Hematopoietic multipotent progenitor cell treated with erythropoietin and hydrocortisone succinate and interleukin-3 and kit ligand, for 4 days (in vitro differentiated cells): ENCODE results near the gene FA2H.
A peak's percentile ranks its signal among the peaks of the same experiment; 100 is the strongest.
"Not testable (repeated sequence)": the region's sequence is repeated elsewhere in the genome, so short reads cannot be mapped to it uniquely, and the experiment has no call there.

Source experiments
- DNase-seq: peaks from one replicate; pipeline ENCODE4 v3.0.0-alpha.2; 2015

Gene FA2H

GRCh38 chr16:74769586-74770190, 4.9 kb downstream of the FA2H start:
- DNase-seq, result no peak

- DNase-seq, result no peak
Observed at GRCh38 chr16:74768239-74768638, 6.4 kb downstream of the FA2H start.

- DNase-seq, result no peak
Observed at GRCh38 chr16:74767749-74768148, 6.9 kb downstream of the FA2H start.

- DNase-seq, result peak; percentile 25
Observed at GRCh38 chr16:74766729-74767128, 7.9 kb downstream of the FA2H start.

GRCh38 chr16:74764184-74764583, 10.4 kb downstream of the FA2H start:
- DNase-seq, result not testable (repeated sequence)

- DNase-seq, result no peak
Observed at GRCh38 chr16:74761665-74762064, 13.0 kb downstream of the FA2H start.

GRCh38 chr16:74760007-74760767, 14.4 kb downstream of the FA2H start:
- DNase-seq, result no peak

GRCh38 chr16:74759564-74759963, 15.1 kb downstream of the FA2H start:
- DNase-seq, result no peak

GRCh38 chr16:74758801-74759200, 15.8 kb downstream of the FA2H start:
- no peak for DNase-seq

- DNase-seq, result no peak
Observed at GRCh38 chr16:74757349-74757748, 17.3 kb downstream of the FA2H start.

- DNase-seq, result peak; percentile 71
Observed at GRCh38 chr16:74756203-74756602, 18.4 kb downstream of the FA2H start.

GRCh38 chr16:74753180-74753579, 21.4 kb downstream of the FA2H start:
- DNase-seq, result no peak

- DNase-seq, result no peak
Observed at GRCh38 chr16:74752756-74753155, 21.9 kb downstream of the FA2H start.

GRCh38 chr16:74752258-74752657, 22.4 kb downstream of the FA2H start:
- DNase-seq, result no peak

GRCh38 chr16:74751658-74752057, 23.0 kb downstream of the FA2H start:
- DNase-seq, result no peak

GRCh38 chr16:74749291-74750055, 25.1 kb downstream of the FA2H start:
- no peak for DNase-seq

GRCh38 chr16:74748616-74749026, 26.0 kb downstream of the FA2H start:
- DNase-seq, result no peak

- DNase-seq, result no peak
Observed at GRCh38 chr16:74747716-74748615, 26.7 kb downstream of the FA2H start.

GRCh38 chr16:74745926-74746325, 28.7 kb downstream of the FA2H start:
- no peak for DNase-seq

GRCh38 chr16:74745109-74745615, 29.5 kb downstream of the FA2H start:
- DNase-seq, result no peak

- no peak for DNase-seq
Observed at GRCh38 chr16:74744566-74744965, 30.1 kb downstream of the FA2H start.

GRCh38 chr16:74743668-74744299, 30.8 kb downstream of the FA2H start:
- DNase-seq, result peak; percentile 34
